ENCODE measurements around the gene COLQ. TPM values are rescaled to one million over a fixed set of nuclear protein-coding genes. Genes with fewer than 3 reads are reported as not detected.

The COLQ gene
- polyA plus RNA-seq, 1 donor (not counting 4 experiments of a cell fraction or from before 2014, with no cell fraction given) = 0.35 TPM

DNA sequence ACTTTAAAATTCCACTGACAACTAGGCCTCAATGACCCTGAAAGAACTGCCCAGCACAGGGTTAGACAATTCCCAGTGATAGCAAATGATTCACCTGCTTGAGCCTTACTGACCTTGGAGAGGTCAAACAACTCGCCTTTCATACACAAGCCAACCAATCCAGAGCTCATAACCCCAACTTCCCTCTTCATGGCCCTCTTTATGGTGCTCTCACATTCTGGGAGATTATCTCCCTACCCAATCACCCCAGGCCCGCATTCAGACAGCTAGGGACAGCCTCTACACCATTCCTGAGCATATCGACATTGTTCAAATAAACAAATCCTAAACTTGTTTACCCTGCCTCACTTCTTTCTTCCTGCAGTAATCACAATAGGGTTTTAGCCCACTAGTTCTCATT, 32.2 kb upstream of the COLQ start:
- H3K4me3 ChIP-seq (ENCODE audit: control insufficient read depth in 2 of 3, extremely low read depth in 1 of 3, insufficient read depth in 2 of 3, low read depth in 1 of 3, low read length in 3 of 3) = no peak overlapping the region
- dilution Hi-C loops (cut with MboI; ENCODE audit: extremely low pct_ligation_motif_present, low sequenced_read_pairs) = no loop called here
- H3K4me2 ChIP-seq (ENCODE audit: control insufficient read depth, extremely low read depth, insufficient read depth, low read depth, low read length) = no peak overlapping the region
- H4K20me1 ChIP-seq (ENCODE audit: control insufficient read depth, extremely low read depth, insufficient read depth, low read length) = no peaks in the 10 kb centered on the region
- H3K9me1 ChIP-seq (ENCODE audit: control insufficient read depth, extremely low read depth, insufficient read depth, low read length) = no peaks in the 10 kb centered on the region
- H3K36me3 ChIP-seq (ENCODE audit: control insufficient read depth in 2 of 2, extremely low read depth in 1 of 2, insufficient read depth in 2 of 2, low read length in 2 of 2) = peaks cover 0 to 7% of the 10 kb centered on the region in 2 experiments
- peaks cover 4% of the 10 kb centered on the region for H3K4me1 ChIP-seq (ENCODE audit: control insufficient read depth, extremely low read depth, insufficient read depth, low read length)
- no peaks in the 10 kb centered on the region for H3K9me3 ChIP-seq (ENCODE audit: control insufficient read depth, low read depth, low read length)
- H3K27ac ChIP-seq (ENCODE audit: control insufficient read depth, insufficient read depth, low read length) = no peak overlapping the region
- DNase-seq (ENCODE audit: low read depth, low spot score) (no peak), FAIRE-seq (no peak)
- no peaks in the 10 kb centered on the region for H3K27me3 ChIP-seq (ENCODE audit: control insufficient read depth, extremely low read depth, insufficient read depth, low read length)
- H2AFZ ChIP-seq (ENCODE audit: control insufficient read depth, low read length) = no peak overlapping the region
- no peak overlapping the region for H3K9ac ChIP-seq (ENCODE audit: control insufficient read depth, extremely low read depth, insufficient read depth, low read length)
- no peak for TF ChIP-seq EZH2 (IDR thresholded peaks at IDR 0.05; ENCODE audit: low read length)
- TF ChIP-seq, protein P1, sequence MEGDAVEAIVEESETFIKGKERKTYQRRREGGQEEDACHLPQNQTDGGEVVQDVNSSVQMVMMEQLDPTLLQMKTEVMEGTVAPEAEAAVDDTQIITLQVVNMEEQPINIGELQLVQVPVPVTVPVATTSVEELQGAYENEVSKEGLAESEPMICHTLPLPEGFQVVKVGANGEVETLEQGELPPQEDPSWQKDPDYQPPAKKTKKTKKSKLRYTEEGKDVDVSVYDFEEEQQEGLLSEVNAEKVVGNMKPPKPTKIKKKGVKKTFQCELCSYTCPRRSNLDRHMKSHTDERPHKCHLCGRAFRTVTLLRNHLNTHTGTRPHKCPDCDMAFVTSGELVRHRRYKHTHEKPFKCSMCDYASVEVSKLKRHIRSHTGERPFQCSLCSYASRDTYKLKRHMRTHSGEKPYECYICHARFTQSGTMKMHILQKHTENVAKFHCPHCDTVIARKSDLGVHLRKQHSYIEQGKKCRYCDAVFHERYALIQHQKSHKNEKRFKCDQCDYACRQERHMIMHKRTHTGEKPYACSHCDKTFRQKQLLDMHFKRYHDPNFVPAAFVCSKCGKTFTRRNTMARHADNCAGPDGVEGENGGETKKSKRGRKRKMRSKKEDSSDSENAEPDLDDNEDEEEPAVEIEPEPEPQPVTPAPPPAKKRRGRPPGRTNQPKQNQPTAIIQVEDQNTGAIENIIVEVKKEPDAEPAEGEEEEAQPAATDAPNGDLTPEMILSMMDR (optimal IDR thresholded peaks at IDR 0.05 in 1 of 3, IDR thresholded peaks at IDR 0.05 in 1 of 3, conservative IDR thresholded peaks at IDR 0.05 in 1 of 3; ENCODE audit: extremely low read depth in 1 of 3, insufficient read depth in 2 of 3, low read length in 3 of 3) = no peak
- H3K79me2 ChIP-seq (ENCODE audit: control insufficient read depth, insufficient read depth, low read length) = no peaks in the 10 kb centered on the region

DNA sequence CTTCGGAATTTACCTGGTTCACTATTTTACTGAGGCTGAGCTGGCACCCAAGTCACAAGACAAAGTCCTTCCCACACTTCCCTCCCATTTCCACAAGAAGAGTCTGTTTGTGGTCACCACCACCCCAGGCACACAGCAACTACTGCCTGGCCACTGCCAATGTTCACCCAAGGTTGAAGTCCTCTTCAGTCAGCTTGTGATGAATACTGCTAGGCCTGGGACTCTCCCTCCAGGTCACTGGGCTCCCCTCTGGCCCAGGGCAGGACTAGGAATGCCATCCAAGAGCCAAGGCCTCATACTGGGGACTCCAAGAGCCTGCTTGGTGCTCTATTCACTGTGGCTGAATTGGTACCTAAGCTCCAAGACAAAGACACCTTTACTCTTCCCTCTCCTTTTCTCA, 30.4 kb upstream of the COLQ start:
- dilution Hi-C loops (cut with MboI; ENCODE audit: extremely low pct_ligation_motif_present, low sequenced_read_pairs) = no loop called here
- Histone ChIP-seq H3K9ac (ENCODE audit: control insufficient read depth, extremely low read depth, insufficient read depth, low read length) (no peak overlapping the region), H4K20me1 (ENCODE audit: control insufficient read depth, extremely low read depth, insufficient read depth, low read length) (no peaks in the 10 kb centered on the region), H3K27ac (ENCODE audit: control insufficient read depth, insufficient read depth, low read length) (no peak overlapping the region), H3K79me2 (ENCODE audit: control insufficient read depth, insufficient read depth, low read length) (no peaks in the 10 kb centered on the region), H3K27me3 (ENCODE audit: control insufficient read depth, extremely low read depth, insufficient read depth, low read length) (no peaks in the 10 kb centered on the region), H3K9me3 (ENCODE audit: control insufficient read depth, low read depth, low read length) (no peaks in the 10 kb centered on the region), H3K9me1 (ENCODE audit: control insufficient read depth, extremely low read depth, insufficient read depth, low read length) (no peaks in the 10 kb centered on the region), H2AFZ (ENCODE audit: control insufficient read depth, low read length) (no peak overlapping the region), H3K4me2 (ENCODE audit: control insufficient read depth, extremely low read depth, insufficient read depth, low read depth, low read length) (no peak overlapping the region), H3K36me3 (ENCODE audit: control insufficient read depth in 2 of 2, extremely low read depth in 1 of 2, insufficient read depth in 2 of 2, low read length in 2 of 2) (peaks cover 0 to 4% of the 10 kb centered on the region in 2 experiments), H3K4me3 (ENCODE audit: control insufficient read depth in 2 of 3, extremely low read depth in 1 of 3, insufficient read depth in 2 of 3, low read depth in 1 of 3, low read length in 3 of 3) (no peak overlapping the region), H3K4me1 (ENCODE audit: control insufficient read depth, extremely low read depth, insufficient read depth, low read length) (no peaks in the 10 kb centered on the region)
- TF ChIP-seq EZH2 (IDR thresholded peaks at IDR 0.05; ENCODE audit: low read length) = no peak
- TF ChIP-seq, protein P1 (optimal IDR thresholded peaks at IDR 0.05 in 1 of 3, IDR thresholded peaks at IDR 0.05 in 1 of 3, conservative IDR thresholded peaks at IDR 0.05 in 1 of 3; ENCODE audit: extremely low read depth in 1 of 3, insufficient read depth in 2 of 3, low read length in 3 of 3) = no peak
- DNase-seq (ENCODE audit: low read depth, low spot score) = no peak
- no peak for FAIRE-seq

Data from keratinocyte (primary cell).